Epithelial cell of esophagus (primary cell): ENCODE data around the gene SDC4.
A peak's percentile ranks its signal among the peaks of the same experiment; 100 is the strongest.

Experiments
- DNase-seq: peaks from one replicate; pipeline ENCODE4 v3.0.0; 2010; ENCODE audit warnings: low read depth
- H3K4me3 ChIP-seq: 2 replicates; pipeline ENCODE4 v1.5.1; 2011; ENCODE audit warnings: mild to moderate bottlenecking, low read length, control low read depth
- TF ChIP-seq, protein P1 (sequence below): IDR thresholded peaks from 2 replicates; pipeline ENCODE4 v1.5.1; 2011; ENCODE audit warnings: low read depth, mild to moderate bottlenecking, low read length, control low read depth, inconsistent platforms; ENCODE audit not compliant: insufficient read depth; ENCODE audit errors: missing control alignments

Gene SDC4

DNA sequence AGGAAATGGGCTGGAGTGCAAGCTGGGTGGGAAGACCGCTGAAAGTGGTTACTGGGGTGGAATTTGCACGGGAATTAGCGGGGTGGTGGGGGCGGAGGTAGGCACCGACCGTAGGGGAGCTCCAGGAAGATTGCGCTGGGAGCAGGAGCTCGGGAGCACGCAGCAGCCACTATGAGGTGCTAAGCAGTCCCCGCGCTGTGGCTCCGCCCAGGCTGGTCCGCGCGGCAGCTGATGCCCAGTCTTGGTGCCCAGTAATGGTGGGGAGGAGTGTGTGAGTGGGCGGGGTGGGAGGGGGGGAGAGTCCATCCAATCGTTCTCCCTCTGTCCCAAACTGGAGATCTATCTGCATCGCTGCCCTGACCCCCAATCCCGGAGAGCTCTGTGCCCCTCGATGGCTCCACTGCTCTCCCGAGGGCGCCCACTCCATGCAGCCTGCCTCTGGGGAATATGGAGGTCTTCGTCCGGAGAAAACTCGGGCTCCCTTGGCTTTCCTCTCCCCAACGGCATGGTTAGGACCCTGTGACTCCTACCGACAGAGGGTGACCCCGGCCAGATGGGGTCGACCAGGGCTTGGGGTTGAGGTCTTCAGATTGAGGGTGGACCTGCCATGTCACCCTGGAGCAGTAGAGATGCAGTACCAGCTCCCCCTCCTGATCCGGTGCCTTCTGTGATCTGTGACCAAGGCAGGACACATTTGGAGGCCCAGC, 24.6 kb upstream of the SDC4 start:
- TF ChIP-seq, protein P1, sequence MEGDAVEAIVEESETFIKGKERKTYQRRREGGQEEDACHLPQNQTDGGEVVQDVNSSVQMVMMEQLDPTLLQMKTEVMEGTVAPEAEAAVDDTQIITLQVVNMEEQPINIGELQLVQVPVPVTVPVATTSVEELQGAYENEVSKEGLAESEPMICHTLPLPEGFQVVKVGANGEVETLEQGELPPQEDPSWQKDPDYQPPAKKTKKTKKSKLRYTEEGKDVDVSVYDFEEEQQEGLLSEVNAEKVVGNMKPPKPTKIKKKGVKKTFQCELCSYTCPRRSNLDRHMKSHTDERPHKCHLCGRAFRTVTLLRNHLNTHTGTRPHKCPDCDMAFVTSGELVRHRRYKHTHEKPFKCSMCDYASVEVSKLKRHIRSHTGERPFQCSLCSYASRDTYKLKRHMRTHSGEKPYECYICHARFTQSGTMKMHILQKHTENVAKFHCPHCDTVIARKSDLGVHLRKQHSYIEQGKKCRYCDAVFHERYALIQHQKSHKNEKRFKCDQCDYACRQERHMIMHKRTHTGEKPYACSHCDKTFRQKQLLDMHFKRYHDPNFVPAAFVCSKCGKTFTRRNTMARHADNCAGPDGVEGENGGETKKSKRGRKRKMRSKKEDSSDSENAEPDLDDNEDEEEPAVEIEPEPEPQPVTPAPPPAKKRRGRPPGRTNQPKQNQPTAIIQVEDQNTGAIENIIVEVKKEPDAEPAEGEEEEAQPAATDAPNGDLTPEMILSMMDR, result peak; percentile 6
- DNase-seq, result peak; percentile 14
- H3K4me3 ChIP-seq, result no peak overlapping the region

DNA sequence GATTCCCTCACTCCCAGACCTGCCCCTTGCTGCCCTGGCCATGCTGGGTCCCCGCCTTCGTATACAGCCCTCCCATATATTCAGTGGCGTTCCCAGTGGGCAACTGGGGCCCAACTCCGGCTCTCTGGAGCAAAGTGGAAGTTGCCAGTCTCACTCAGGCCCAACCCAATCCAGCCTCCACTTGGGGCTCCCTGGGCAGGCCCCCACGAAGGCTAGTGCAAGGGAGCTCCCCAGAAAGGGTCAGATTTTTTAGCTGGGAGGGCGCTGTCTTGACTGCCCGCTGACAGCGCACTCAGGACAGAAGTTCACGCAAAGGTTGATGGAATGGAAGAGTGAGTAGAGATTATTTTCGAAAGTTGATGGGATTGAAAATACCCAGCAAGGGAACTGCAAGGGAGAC, 24.0 kb upstream of the SDC4 start:
- no peak for DNase-seq
- TF ChIP-seq, protein P1, result no peak
- no peak overlapping the region for H3K4me3 ChIP-seq

DNA sequence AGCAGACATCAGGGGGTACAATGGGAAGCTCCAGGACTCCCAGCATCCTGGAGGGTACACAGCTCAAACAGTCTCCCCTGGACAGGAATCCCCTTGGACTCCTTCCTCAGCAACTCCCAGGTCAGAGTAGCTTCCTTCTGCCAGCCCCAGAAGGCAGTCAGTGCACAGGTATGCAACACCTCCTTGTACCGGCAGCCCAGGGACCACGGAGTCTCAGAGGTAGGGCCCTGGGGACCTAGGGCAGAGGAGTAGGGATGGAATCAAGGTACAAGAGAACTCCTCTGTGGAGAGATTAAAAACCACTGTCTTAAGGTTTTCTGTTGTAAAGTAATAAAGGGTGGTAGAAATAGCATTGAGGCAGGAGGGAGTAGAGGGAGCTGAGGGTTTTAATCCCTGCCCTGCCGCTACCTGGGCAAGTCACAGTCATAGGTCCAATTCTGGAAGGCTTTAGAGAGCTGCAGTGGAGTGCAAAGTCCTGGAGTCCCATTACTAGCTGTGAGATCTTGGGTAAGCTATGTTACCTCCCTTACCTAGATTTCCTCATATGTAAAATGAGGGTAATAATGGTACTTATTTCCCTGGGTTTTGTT, 22.4 kb upstream of the SDC4 start:
- DNase-seq, result no peak
- TF ChIP-seq, protein P1, result no peak
- H3K4me3 ChIP-seq, result no peak overlapping the region

DNA sequence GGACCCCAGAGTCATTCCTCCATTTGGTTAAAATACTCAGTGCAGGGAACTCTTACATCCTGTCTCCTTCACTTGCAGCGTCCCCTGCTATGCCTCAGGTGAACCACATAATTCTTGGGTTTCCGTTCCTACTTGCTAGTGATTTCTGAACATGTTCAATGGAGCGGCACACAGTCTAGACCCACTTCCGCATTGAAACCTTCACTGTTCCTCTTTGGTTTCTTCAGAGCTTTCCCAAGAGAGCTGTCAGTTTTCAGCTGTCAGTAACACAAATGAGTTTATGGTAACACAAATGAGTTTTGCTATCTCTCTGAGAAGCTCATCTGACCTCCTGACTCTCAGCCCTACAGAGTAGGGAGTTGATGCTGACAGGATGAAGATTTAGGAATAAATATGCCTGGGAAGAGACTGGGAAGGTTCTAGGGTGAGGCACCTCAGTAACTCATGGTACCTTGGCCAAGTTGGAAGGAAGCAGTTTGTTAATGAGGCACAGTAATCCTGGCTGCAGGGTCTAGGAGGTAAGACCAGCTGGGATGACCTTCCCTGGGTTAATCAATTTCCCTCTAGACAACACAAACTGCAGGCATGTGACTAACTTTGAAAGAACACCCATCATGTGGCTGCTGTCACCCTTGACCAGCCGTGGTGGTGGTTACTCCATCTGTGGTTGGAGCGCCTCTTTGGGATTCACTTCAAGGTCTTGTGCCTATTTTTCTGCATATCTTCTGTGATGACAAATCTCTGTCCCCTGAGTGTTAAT, 20.2 kb upstream of the SDC4 start:
- DNase-seq, result no peak
- no peak overlapping the region for H3K4me3 ChIP-seq
- TF ChIP-seq, protein P1, result no peak

DNA sequence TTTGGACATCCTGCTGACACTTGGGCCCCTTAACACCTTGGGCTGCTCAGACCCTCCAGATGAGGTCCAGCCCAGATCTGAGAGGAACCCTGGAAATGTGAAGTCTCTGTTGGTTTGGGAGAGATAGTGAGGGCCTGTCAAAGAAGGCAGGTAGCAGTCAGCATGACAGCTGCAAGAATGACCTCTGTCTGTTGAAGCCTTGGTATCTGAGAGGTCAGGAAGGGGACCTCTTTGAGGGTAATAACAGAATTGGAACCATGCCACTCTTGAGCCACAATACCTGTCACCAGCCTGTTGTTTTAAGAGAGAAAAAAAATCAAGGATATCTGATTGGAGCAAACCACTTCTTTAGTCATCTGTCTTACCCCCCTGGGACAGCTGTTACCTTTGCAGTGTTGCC, 18.9 kb upstream of the SDC4 start:
- TF ChIP-seq, protein P1, result no peak
- no peak for DNase-seq
- H3K4me3 ChIP-seq, result no peak overlapping the region

DNA sequence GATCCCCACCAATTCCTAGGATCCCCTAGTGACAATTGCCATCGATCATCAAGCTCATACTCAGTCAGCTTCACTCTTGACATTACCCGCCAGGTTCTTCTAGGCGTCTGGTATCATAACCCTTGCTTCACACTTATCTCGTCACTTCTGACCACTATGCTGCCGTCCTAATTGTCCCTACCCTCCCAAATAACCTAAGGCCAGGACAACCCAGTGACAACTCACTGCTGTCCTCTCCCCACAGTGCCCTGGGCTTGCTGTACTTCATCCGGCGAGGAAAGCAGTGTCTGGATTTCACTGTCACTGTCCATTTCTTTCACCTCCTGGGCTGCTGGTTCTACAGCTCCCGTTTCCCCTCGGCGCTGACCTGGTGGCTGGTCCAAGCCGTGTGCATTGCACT, 18.4 kb upstream of the SDC4 start:
- no peak overlapping the region for H3K4me3 ChIP-seq
- DNase-seq, result no peak

More for the DNA sequence above, 18.4 kb upstream of the SDC4 start:
- TF ChIP-seq, protein P1, result no peak
